Panc1 (cell line): ENCODE results near the gene PPM1D. TPM values are rescaled to one million over a fixed set of nuclear protein-coding genes. Genes with fewer than 3 reads are reported as not detected.
A peak's percentile ranks its signal among the peaks of the same experiment; 100 is the strongest.
"Not testable (repeated sequence)": the region's sequence is repeated elsewhere in the genome, so short reads cannot be mapped to it uniquely, and the experiment has no call there.

Experiments
- ATAC-seq: fragments of 200-7000 bp; cut with Tn5 transposase; 2 replicates; pipeline ENCODE4 v1.9.1; 2020; ENCODE audit warnings: mild to moderate bottlenecking, moderate library complexity
- BruUV-seq: library from RNA; stranded (reverse); fragments of 400-500 nt; replicated peaks from 2 replicates; lab custom pipeline; 2021; lab: Mats Ljungman, UMichigan
- CTCF ChIA-PET: fragments of 300-600 bp; sonication (Branson Sonifier 250); formaldehyde crosslinking; loops from one replicate; lab custom pipeline; 2022; ENCODE audit warnings: antibody characterized with exemption; lab: Charles Lee
- POLR2A ChIA-PET: fragments of 300-600 bp; sonication (Branson Sonifier 250); formaldehyde crosslinking; loops from one replicate; lab custom pipeline; 2022; ENCODE audit warnings: antibody characterized with exemption; lab: Charles Lee
- DNase-seq: peaks from one replicate; pipeline ENCODE4 v3.0.0-alpha.2; 2010; ENCODE audit warnings: low read depth, low spot score
- H3K27ac ChIP-seq: 2 replicates; pipeline ENCODE4 v1.5.1; 2011; ENCODE audit warnings: mild to moderate bottlenecking, low read length, inconsistent platforms
- H3K27me3 ChIP-seq: fragments of 200-500 bp; sonication (Bioruptor generic); 2 replicates; pipeline ENCODE4 v1.6.0; 2014; ENCODE audit warnings: low read length, inconsistent platforms; ENCODE audit not compliant: control insufficient read depth, insufficient read depth
- H3K36me3 ChIP-seq: fragments of 200-500 bp; sonication (Bioruptor generic); 2 replicates; pipeline ENCODE4 v1.5.1; 2014; ENCODE audit warnings: inconsistent platforms, mild to moderate bottlenecking, low read length, moderate library complexity; ENCODE audit not compliant: control insufficient read depth, insufficient read depth
- H3K4me1 ChIP-seq: 2 replicates; pipeline ENCODE4 v1.5.1; 2011; ENCODE audit warnings: inconsistent platforms, mild to moderate bottlenecking, low read length, moderate library complexity; ENCODE audit not compliant: control insufficient read depth, insufficient read depth
- H3K4me3 ChIP-seq, 2 experiments: 2 replicates each; pipeline ENCODE4 v1.5.1; 2011 to 2012; ENCODE audit warnings: low read depth in 2 of 2, low read length in 2 of 2, mild to moderate bottlenecking in 2 of 2, inconsistent platforms in 1 of 2, moderate library complexity in 1 of 2
- H3K9me3 ChIP-seq: fragments of 200-500 bp; sonication (Bioruptor generic); 2 replicates; pipeline ENCODE4 v1.5.1; 2014; ENCODE audit warnings: low read depth, mild to moderate bottlenecking, inconsistent platforms, low read length, moderate library complexity; ENCODE audit not compliant: control insufficient read depth, insufficient read depth
- POLR2AphosphoS5 ChIP-seq: IDR thresholded peaks from 2 replicates; pipeline ENCODE4 v1.6.1; 2012; ENCODE audit warnings: mild to moderate bottlenecking, low read depth, low read length, moderate library complexity
- SIN3A ChIP-seq: IDR thresholded peaks from 2 replicates; pipeline ENCODE4 v1.6.1; 2012; ENCODE audit warnings: low read depth, mild to moderate bottlenecking, low read length, moderate library complexity, borderline replicate concordance; ENCODE audit not compliant: insufficient read depth
- TCF7L2 ChIP-seq: IDR thresholded peaks from 2 replicates; pipeline ENCODE4 v1.6.1; 2011; ENCODE audit warnings: mild to moderate bottlenecking, low read depth, low read length, inconsistent platforms
- in situ Hi-C: cut with HindIII; loops from 2 replicates; pipeline ENCODE4 v1.10.0; 2016; ENCODE audit warnings: low sequenced_read_pairs, low pct_unique_long_range_greater_than_20kb
- intact Hi-C: fragments of 100-400 bp; cut with micrococcal nuclease; formaldehyde crosslinking; loops from one replicate; pipeline ENCODE4 v1.10.0; 2022; ENCODE audit not compliant: unreplicated experiment
- total RNA-seq: library from RNA; stranded (reverse); gene quantifications from one replicate; pipeline ENCODE4 v1.2.1, GENCODE V29; 2021; ENCODE audit not compliant: unreplicated experiment
- TF ChIP-seq, protein P1 (sequence below), 2 experiments: IDR thresholded peaks; 2 replicates each; pipeline ENCODE4 v1.6.1; 2011 to 2012; ENCODE audit warnings: low read depth in 2 of 2, control low read depth in 1 of 2, low read length in 1 of 2, mild to moderate bottlenecking in 1 of 2, moderate library complexity in 1 of 2; ENCODE audit not compliant: insufficient read depth in 1 of 2
- TF ChIP-seq, protein P2 (sequence below): fragments of 450-650 bp; IDR thresholded peaks from 2 replicates; pipeline ENCODE4 v1.5.1; 2017; ENCODE audit warnings: mild to moderate bottlenecking

The PPM1D gene
- total RNA-seq, 1 experiment from 2014 or later: 7.4 TPM

DNA sequence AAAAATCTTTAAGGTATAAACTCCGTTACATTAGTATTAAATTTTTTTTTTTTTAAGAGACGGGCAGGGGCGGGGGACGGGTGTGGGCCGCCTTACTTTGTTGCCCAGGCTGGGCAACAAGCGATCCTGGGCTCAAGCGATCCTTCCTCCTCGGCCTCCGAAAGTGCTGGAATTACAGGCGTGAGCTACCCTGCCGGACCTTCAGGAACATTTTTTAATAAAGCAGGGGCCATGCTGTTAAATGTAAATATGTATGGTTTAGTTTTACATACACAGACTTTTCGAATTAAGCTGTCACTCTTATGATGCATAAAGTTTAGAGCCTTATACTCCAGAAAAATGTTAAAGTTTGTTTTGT, 2.4 kb downstream of the PPM1D start:
- ATAC-seq (no peak), DNase-seq (no peak)
- CTCF ChIA-PET: interaction anchor here (0.7 kb wide), 1 partner anchor 12 kb away, joined by 4 read pairs; no protein-coding TSS in a partner anchor
- H3K27ac ChIP-seq: peak overlapping the region; percentile 71
- no peaks in the 10 kb centered on the region for H3K9me3 ChIP-seq
- POLR2A ChIA-PET: no interaction called here
- no peaks in the 10 kb centered on the region for H3K27me3 ChIP-seq
- BruUV-seq: no TSS peak
- intact Hi-C loops: no loop called here
- H3K4me1 ChIP-seq: peaks cover 18% of the 10 kb centered on the region
- in situ Hi-C loops: no loop called here
- H3K4me3 ChIP-seq: peak overlapping the region; percentile 78 to 83
- no peak for TF ChIP-seq POLR2AphosphoS5
- TF ChIP-seq, protein P1, sequence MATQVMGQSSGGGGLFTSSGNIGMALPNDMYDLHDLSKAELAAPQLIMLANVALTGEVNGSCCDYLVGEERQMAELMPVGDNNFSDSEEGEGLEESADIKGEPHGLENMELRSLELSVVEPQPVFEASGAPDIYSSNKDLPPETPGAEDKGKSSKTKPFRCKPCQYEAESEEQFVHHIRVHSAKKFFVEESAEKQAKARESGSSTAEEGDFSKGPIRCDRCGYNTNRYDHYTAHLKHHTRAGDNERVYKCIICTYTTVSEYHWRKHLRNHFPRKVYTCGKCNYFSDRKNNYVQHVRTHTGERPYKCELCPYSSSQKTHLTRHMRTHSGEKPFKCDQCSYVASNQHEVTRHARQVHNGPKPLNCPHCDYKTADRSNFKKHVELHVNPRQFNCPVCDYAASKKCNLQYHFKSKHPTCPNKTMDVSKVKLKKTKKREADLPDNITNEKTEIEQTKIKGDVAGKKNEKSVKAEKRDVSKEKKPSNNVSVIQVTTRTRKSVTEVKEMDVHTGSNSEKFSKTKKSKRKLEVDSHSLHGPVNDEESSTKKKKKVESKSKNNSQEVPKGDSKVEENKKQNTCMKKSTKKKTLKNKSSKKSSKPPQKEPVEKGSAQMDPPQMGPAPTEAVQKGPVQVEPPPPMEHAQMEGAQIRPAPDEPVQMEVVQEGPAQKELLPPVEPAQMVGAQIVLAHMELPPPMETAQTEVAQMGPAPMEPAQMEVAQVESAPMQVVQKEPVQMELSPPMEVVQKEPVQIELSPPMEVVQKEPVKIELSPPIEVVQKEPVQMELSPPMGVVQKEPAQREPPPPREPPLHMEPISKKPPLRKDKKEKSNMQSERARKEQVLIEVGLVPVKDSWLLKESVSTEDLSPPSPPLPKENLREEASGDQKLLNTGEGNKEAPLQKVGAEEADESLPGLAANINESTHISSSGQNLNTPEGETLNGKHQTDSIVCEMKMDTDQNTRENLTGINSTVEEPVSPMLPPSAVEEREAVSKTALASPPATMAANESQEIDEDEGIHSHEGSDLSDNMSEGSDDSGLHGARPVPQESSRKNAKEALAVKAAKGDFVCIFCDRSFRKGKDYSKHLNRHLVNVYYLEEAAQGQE (IDR thresholded peaks at IDR 0.05; ENCODE audit: insufficient read depth in 1 of 2, low read depth in 2 of 2, low read length in 1 of 2): no peak
- peaks cover 9% of the 10 kb centered on the region; the same call in 1 of the 2 replicates for H3K36me3 ChIP-seq

DNA sequence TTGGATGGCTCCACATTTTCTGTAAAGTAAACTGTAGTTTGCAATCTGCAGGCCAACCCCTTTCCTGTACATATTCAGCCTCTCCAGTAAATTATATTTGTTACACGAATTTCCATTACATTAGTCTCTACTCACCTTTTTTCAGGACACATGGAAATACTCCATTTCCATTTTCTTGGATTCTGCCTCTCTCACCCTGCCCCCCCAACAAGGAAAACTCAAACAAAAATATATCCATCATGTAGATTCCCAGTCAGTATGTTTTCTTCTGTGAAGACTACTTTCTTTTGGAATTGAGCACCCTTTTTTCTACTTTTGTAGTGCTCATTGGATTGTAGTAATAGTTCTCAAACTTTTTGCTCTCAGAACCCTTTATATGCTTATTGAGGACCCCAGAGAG, 2.9 kb downstream of the PPM1D start:
- BruUV-seq: no TSS peak
- no peaks in the 10 kb centered on the region for H3K27me3 ChIP-seq
- no peak overlapping the region; the same call in 1 of the 2 replicates for H3K27ac ChIP-seq
- in situ Hi-C loops: no loop called here
- ChIA-PET CTCF (interaction anchor here (0.7 kb wide), 1 partner anchor 11 kb away, joined by 4 read pairs; no protein-coding TSS in a partner anchor), POLR2A (no interaction called here)
- peaks cover 18% of the 10 kb centered on the region for H3K4me1 ChIP-seq
- no peak for ATAC-seq
- intact Hi-C loops: no loop called here
- peak overlapping the region; percentile 78 to 83; a peak in 3 of 4 replicates for H3K4me3 ChIP-seq
- TF ChIP-seq, protein P2, sequence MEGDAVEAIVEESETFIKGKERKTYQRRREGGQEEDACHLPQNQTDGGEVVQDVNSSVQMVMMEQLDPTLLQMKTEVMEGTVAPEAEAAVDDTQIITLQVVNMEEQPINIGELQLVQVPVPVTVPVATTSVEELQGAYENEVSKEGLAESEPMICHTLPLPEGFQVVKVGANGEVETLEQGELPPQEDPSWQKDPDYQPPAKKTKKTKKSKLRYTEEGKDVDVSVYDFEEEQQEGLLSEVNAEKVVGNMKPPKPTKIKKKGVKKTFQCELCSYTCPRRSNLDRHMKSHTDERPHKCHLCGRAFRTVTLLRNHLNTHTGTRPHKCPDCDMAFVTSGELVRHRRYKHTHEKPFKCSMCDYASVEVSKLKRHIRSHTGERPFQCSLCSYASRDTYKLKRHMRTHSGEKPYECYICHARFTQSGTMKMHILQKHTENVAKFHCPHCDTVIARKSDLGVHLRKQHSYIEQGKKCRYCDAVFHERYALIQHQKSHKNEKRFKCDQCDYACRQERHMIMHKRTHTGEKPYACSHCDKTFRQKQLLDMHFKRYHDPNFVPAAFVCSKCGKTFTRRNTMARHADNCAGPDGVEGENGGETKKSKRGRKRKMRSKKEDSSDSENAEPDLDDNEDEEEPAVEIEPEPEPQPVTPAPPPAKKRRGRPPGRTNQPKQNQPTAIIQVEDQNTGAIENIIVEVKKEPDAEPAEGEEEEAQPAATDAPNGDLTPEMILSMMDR: no peak
- TF ChIP-seq SIN3A (no peak), TCF7L2 (no peak), POLR2AphosphoS5 (no peak)
- TF ChIP-seq, protein P1 (IDR thresholded peaks at IDR 0.05; ENCODE audit: insufficient read depth in 1 of 2, low read depth in 2 of 2, low read length in 1 of 2): no peak
- peaks cover 9% of the 10 kb centered on the region; the same call in 1 of the 2 replicates for H3K36me3 ChIP-seq
- no peak for DNase-seq
- no peaks in the 10 kb centered on the region for H3K9me3 ChIP-seq

DNA sequence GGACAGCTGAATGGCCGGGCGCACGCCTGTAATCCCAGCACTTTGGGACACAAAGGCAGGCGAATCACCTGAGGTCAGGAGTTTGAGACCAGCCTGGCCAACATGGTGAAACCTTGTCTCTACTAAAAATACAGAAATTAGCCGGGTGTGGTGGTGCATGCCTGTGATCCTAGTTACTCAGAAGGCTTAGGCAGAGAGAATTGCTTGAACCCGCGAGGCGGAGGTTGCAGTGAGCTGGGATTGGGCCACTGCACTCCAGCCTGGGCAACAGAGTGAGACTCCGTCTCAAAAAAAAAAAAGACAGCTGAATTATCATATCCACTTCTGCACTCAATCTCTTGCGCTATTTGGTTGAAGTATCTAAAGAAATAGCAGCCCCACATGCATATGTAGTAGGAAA, 3.5 kb downstream of the PPM1D start:
- H3K36me3 ChIP-seq, H3K9me3 ChIP-seq, H3K27ac ChIP-seq, POLR2A ChIA-PET, in situ Hi-C loops, CTCF ChIA-PET, BruUV-seq, DNase-seq, H3K27me3 ChIP-seq, ATAC-seq, H3K4me3 ChIP-seq, intact Hi-C loops: not testable (repeated sequence)
- H3K4me1 ChIP-seq: peaks cover 18% of the 10 kb centered on the region
